Sigmoid colon (tissue), 4 donors: ENCODE results near the gene TMEFF2.

Experiments used
- EP300 ChIP-seq, 4 donors: sonication (generic); formaldehyde crosslinking; IDR thresholded peaks; one replicate each; pipeline ENCODE4 v1.6.1; 2017; ENCODE audit warnings: antibody characterized with exemption in 4 of 4
- TF ChIP-seq, protein P1 (sequence below), 4 experiments: fragments of 450-650 bp in 3 of 4; fragments of 200-600 bp in 1 of 4; IDR thresholded peaks; one replicate each; pipeline ENCODE4 v1.5.1; 2016 to 2019; ENCODE audit warnings: antibody characterized with exemption in 4 of 4, mild to moderate bottlenecking in 3 of 4, moderate library complexity in 2 of 4

GRCh38 chr2:192005211-192005610, 189.5 kb downstream of the TMEFF2 start:
- TF ChIP-seq, protein P1, sequence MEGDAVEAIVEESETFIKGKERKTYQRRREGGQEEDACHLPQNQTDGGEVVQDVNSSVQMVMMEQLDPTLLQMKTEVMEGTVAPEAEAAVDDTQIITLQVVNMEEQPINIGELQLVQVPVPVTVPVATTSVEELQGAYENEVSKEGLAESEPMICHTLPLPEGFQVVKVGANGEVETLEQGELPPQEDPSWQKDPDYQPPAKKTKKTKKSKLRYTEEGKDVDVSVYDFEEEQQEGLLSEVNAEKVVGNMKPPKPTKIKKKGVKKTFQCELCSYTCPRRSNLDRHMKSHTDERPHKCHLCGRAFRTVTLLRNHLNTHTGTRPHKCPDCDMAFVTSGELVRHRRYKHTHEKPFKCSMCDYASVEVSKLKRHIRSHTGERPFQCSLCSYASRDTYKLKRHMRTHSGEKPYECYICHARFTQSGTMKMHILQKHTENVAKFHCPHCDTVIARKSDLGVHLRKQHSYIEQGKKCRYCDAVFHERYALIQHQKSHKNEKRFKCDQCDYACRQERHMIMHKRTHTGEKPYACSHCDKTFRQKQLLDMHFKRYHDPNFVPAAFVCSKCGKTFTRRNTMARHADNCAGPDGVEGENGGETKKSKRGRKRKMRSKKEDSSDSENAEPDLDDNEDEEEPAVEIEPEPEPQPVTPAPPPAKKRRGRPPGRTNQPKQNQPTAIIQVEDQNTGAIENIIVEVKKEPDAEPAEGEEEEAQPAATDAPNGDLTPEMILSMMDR (IDR thresholded peaks at IDR 0.05) = no peak
- no peak for TF ChIP-seq EP300 (IDR thresholded peaks at IDR 0.05)
